ENCODE results near the gene RASA3.
"Not testable (repeated sequence)": the region's sequence is repeated elsewhere in the genome, so short reads cannot be mapped to it uniquely, and the experiment has no call there.

Gene RASA3

GRCh38 chr13:114112231-114112825 is 20.1 kb downstream of the RASA3 start:
- CTCF ChIA-PET: interaction anchor here (0.6 to 1.9 kb wide), 8 partner anchors 10 to 160 kb away, joined by 3 to 8 read pairs (median 4); no protein-coding TSS in a partner anchor
- Histone ChIP-seq H3K27ac (ENCODE audit: insufficient read depth in 1 of 2, low read depth in 1 of 2, low read length in 2 of 2, poor library complexity in 1 of 2, severe bottlenecking in 2 of 2) (no peak overlapping the region), H3K4me3 (ENCODE audit: control insufficient read depth in 1 of 7, extremely low read depth in 1 of 7, insufficient read depth in 4 of 7, low read depth in 2 of 7, low read length in 6 of 7) (no peak overlapping the region), H3K9me3 (ENCODE audit: control extremely low read depth in 1 of 5, control insufficient read depth in 4 of 5, insufficient read depth in 2 of 5, low read depth in 1 of 5, low read length in 4 of 5) (no peaks in the 10 kb centered on the region), H3K36me3 (ENCODE audit: control insufficient read depth in 4 of 4, insufficient read depth in 4 of 4, low read length in 3 of 4) (peaks cover 2 to 13% (median 9%) of the 10 kb centered on the region in 4 experiments), H3K4me1 (ENCODE audit: control extremely low read depth in 1 of 4, control insufficient read depth in 4 of 4, insufficient read depth in 4 of 4, low read length in 3 of 4) (peaks cover 0 to 54% (median 27%) of the 10 kb centered on the region in 4 experiments), H3K27me3 (replicated peaks in 2 of 5; ENCODE audit: control insufficient read depth in 4 of 5, insufficient read depth in 5 of 5, low read length in 4 of 5) (no peaks in the 10 kb centered on the region)
- POLR2A ChIA-PET: interaction anchor here (0.6 kb wide), 1 partner anchor 607 kb away, joined by 3 read pairs; no protein-coding TSS in a partner anchor
- DNase-seq: no peak
- 98% methylated on average over 16 of the region's 25 CpGs for WGBS (ENCODE audit: insufficient coverage)

- POLR2A ChIA-PET: interaction anchor here (0.6 kb wide), 1 partner anchor 606 kb away, joined by 3 read pairs; no protein-coding TSS in a partner anchor
- WGBS (ENCODE audit: insufficient coverage): 72% methylated on average over 8 of the region's 11 CpGs
Observed at GRCh38 chr13:114111577-114111976, 20.8 kb downstream of the RASA3 start.

GRCh38 chr13:114110830-114111189 is 21.6 kb downstream of the RASA3 start:
- Histone ChIP-seq H3K4me1 (ENCODE audit: control extremely low read depth in 1 of 4, control insufficient read depth in 4 of 4, insufficient read depth in 4 of 4, low read length in 3 of 4) (peaks cover 0 to 48% (median 26%) of the 10 kb centered on the region in 4 experiments), H3K36me3 (ENCODE audit: control insufficient read depth in 4 of 4, insufficient read depth in 4 of 4, low read length in 3 of 4) (peaks cover 2 to 17% (median 8%) of the 10 kb centered on the region in 4 experiments)
- not testable (repeated sequence) for H3K27me3 ChIP-seq (replicated peaks in 2 of 5; ENCODE audit: control insufficient read depth in 4 of 5, insufficient read depth in 5 of 5, low read length in 4 of 5); H3K9me3 ChIP-seq (ENCODE audit: control extremely low read depth in 1 of 5, control insufficient read depth in 4 of 5, insufficient read depth in 2 of 5, low read depth in 1 of 5, low read length in 4 of 5); H3K4me3 ChIP-seq (ENCODE audit: control insufficient read depth in 1 of 7, extremely low read depth in 1 of 7, insufficient read depth in 4 of 7, low read depth in 2 of 7, low read length in 6 of 7); H3K27ac ChIP-seq (ENCODE audit: insufficient read depth in 1 of 2, low read depth in 1 of 2, low read length in 2 of 2, poor library complexity in 1 of 2, severe bottlenecking in 2 of 2); DNase-seq
- 69% methylated on average over 7 of the region's 18 CpGs for WGBS (ENCODE audit: insufficient coverage)
- POLR2A ChIA-PET: interaction anchor here (0.6 kb wide), 1 partner anchor 161 kb away, joined by 3 read pairs; no protein-coding TSS in a partner anchor
- CTCF ChIA-PET: interaction anchor here (0.8 to 3.2 kb wide), 4 partner anchors 45 to 158 kb away, joined by 4 to 10 read pairs (median 6); no protein-coding TSS in a partner anchor

More at GRCh38 chr13:114111577-114111976, 20.8 kb downstream of the RASA3 start:
- Histone ChIP-seq H3K36me3 (ENCODE audit: control insufficient read depth in 4 of 4, insufficient read depth in 4 of 4, low read length in 3 of 4) (peaks cover 2 to 17% (median 9%) of the 10 kb centered on the region in 4 experiments), H3K27ac (ENCODE audit: insufficient read depth in 1 of 2, low read depth in 1 of 2, low read length in 2 of 2, poor library complexity in 1 of 2, severe bottlenecking in 2 of 2) (no peak overlapping the region), H3K4me1 (ENCODE audit: control extremely low read depth in 1 of 4, control insufficient read depth in 4 of 4, insufficient read depth in 4 of 4, low read length in 3 of 4) (peaks cover 0 to 54% (median 27%) of the 10 kb centered on the region in 4 experiments), H3K27me3 (replicated peaks in 2 of 5; ENCODE audit: control insufficient read depth in 4 of 5, insufficient read depth in 5 of 5, low read length in 4 of 5) (no peaks in the 10 kb centered on the region), H3K4me3 (ENCODE audit: control insufficient read depth in 1 of 7, extremely low read depth in 1 of 7, insufficient read depth in 4 of 7, low read depth in 2 of 7, low read length in 6 of 7) (no peak overlapping the region), H3K9me3 (ENCODE audit: control extremely low read depth in 1 of 5, control insufficient read depth in 4 of 5, insufficient read depth in 2 of 5, low read depth in 1 of 5, low read length in 4 of 5) (no peaks in the 10 kb centered on the region)
- no peak for DNase-seq
- CTCF ChIA-PET: interaction anchor here (1.1 to 3.2 kb wide), 5 partner anchors 13 to 159 kb away, joined by 3 to 10 read pairs (median 5); no protein-coding TSS in a partner anchor

GRCh38 chr13:114110091-114110829 is 22.2 kb downstream of the RASA3 start:
- CTCF ChIA-PET: interaction anchor here (0.8 to 3.2 kb wide), 9 partner anchors 11 to 159 kb away, joined by 3 to 10 read pairs (median 4); no protein-coding TSS in a partner anchor
- H3K36me3 ChIP-seq (ENCODE audit: control insufficient read depth in 4 of 4, insufficient read depth in 4 of 4, low read length in 3 of 4): peaks cover 2 to 17% (median 8%) of the 10 kb centered on the region in 4 experiments

GRCh38 chr13:114109641-114110041 is 22.8 kb downstream of the RASA3 start:
- DNase-seq: no peak
- WGBS (ENCODE audit: insufficient coverage): 94% methylated on average over 16 of the region's 24 CpGs
- Histone ChIP-seq H3K27me3 (replicated peaks in 2 of 5; ENCODE audit: control insufficient read depth in 4 of 5, insufficient read depth in 5 of 5, low read length in 4 of 5) (no peaks in the 10 kb centered on the region), H3K36me3 (ENCODE audit: control insufficient read depth in 4 of 4, insufficient read depth in 4 of 4, low read length in 3 of 4) (peaks cover 2 to 17% (median 8%) of the 10 kb centered on the region in 4 experiments), H3K9me3 (ENCODE audit: control extremely low read depth in 1 of 5, control insufficient read depth in 4 of 5, insufficient read depth in 2 of 5, low read depth in 1 of 5, low read length in 4 of 5) (no peaks in the 10 kb centered on the region), H3K4me1 (ENCODE audit: control extremely low read depth in 1 of 4, control insufficient read depth in 4 of 4, insufficient read depth in 4 of 4, low read length in 3 of 4) (peaks cover 0 to 37% (median 17%) of the 10 kb centered on the region in 4 experiments), H3K27ac (ENCODE audit: insufficient read depth in 1 of 2, low read depth in 1 of 2, low read length in 2 of 2, poor library complexity in 1 of 2, severe bottlenecking in 2 of 2) (no peak overlapping the region), H3K4me3 (ENCODE audit: control insufficient read depth in 1 of 7, extremely low read depth in 1 of 7, insufficient read depth in 4 of 7, low read depth in 2 of 7, low read length in 6 of 7) (no peak overlapping the region)
- ChIA-PET POLR2A (no interaction called here), CTCF (interaction anchor here (1.2 to 3.2 kb wide), 7 partner anchors 10 to 159 kb away, joined by 3 to 10 read pairs (median 4); no protein-coding TSS in a partner anchor)

More at GRCh38 chr13:114110091-114110829, 22.2 kb downstream of the RASA3 start:
- no peak overlapping the region for H3K4me3 ChIP-seq (ENCODE audit: control insufficient read depth in 1 of 7, extremely low read depth in 1 of 7, insufficient read depth in 4 of 7, low read depth in 2 of 7, low read length in 6 of 7)
- POLR2A ChIA-PET: no interaction called here
- H3K4me1 ChIP-seq (ENCODE audit: control extremely low read depth in 1 of 4, control insufficient read depth in 4 of 4, insufficient read depth in 4 of 4, low read length in 3 of 4): peaks cover 0 to 42% (median 21%) of the 10 kb centered on the region in 4 experiments
- 22% methylated on average over 19 of the region's 25 CpGs for WGBS (ENCODE audit: insufficient coverage)
- DNase-seq: peak; percentile 81 to 93 (median 91)
- no peaks in the 10 kb centered on the region for H3K27me3 ChIP-seq (replicated peaks in 2 of 5; ENCODE audit: control insufficient read depth in 4 of 5, insufficient read depth in 5 of 5, low read length in 4 of 5)
- H3K27ac ChIP-seq (ENCODE audit: insufficient read depth in 1 of 2, low read depth in 1 of 2, low read length in 2 of 2, poor library complexity in 1 of 2, severe bottlenecking in 2 of 2): no peak overlapping the region
- H3K9me3 ChIP-seq (ENCODE audit: control extremely low read depth in 1 of 5, control insufficient read depth in 4 of 5, insufficient read depth in 2 of 5, low read depth in 1 of 5, low read length in 4 of 5): no peaks in the 10 kb centered on the region

- H3K4me1 ChIP-seq (ENCODE audit: control extremely low read depth in 1 of 4, control insufficient read depth in 4 of 4, insufficient read depth in 4 of 4, low read length in 3 of 4): peaks cover 0 to 32% (median 14%) of the 10 kb centered on the region in 4 experiments
- 88% methylated on average over 17 of the region's 20 CpGs for WGBS (ENCODE audit: insufficient coverage)
- no peaks in the 10 kb centered on the region for H3K27me3 ChIP-seq (replicated peaks in 2 of 5; ENCODE audit: control insufficient read depth in 4 of 5, insufficient read depth in 5 of 5, low read length in 4 of 5)
- H3K9me3 ChIP-seq (ENCODE audit: control extremely low read depth in 1 of 5, control insufficient read depth in 4 of 5, insufficient read depth in 2 of 5, low read depth in 1 of 5, low read length in 4 of 5): no peaks in the 10 kb centered on the region
- no peak overlapping the region for H3K27ac ChIP-seq (ENCODE audit: insufficient read depth in 1 of 2, low read depth in 1 of 2, low read length in 2 of 2, poor library complexity in 1 of 2, severe bottlenecking in 2 of 2)
- ChIA-PET POLR2A (no interaction called here), CTCF (interaction anchor here (1.2 to 3.2 kb wide), 6 partner anchors 9 to 158 kb away, joined by 3 to 10 read pairs (median 5); no protein-coding TSS in a partner anchor)
- DNase-seq: no peak
- H3K36me3 ChIP-seq (ENCODE audit: control insufficient read depth in 4 of 4, insufficient read depth in 4 of 4, low read length in 3 of 4): peaks cover 2 to 14% (median 7%) of the 10 kb centered on the region in 4 experiments
- no peak overlapping the region for H3K4me3 ChIP-seq (ENCODE audit: control insufficient read depth in 1 of 7, extremely low read depth in 1 of 7, insufficient read depth in 4 of 7, low read depth in 2 of 7, low read length in 6 of 7)
Observed at GRCh38 chr13:114108894-114109293, 23.5 kb downstream of the RASA3 start.
